ENCODE results near the gene OR52I1. TPM values are rescaled to one million over a fixed set of nuclear protein-coding genes. Genes with fewer than 3 reads are reported as not detected.
A peak's percentile ranks its signal among the peaks of the same experiment; 100 is the strongest.

The OR52I1 gene
- total RNA-seq, 3 donors from 2014 or later (not counting 1 experiment from before 2014, with no cell fraction given): not detected

DNA sequence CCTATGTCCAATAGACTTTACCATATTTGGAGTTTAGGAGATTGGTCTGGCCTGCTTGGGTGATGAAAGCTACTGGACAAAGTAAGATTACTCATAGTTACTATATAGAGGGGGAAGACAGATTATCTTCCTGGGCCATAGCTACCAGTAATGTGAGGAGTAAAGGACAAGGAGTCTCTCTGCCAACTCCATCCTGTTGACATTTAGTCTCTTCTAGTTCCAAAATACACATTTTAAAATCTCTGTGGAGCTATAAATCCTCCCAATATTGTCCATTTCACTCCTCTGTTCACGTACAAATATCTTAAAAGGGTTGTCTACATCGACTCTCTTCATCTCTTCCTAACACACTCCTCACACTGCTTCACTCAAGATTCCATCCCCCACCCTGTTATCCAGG, 42.3 kb downstream of the OR52I1 start:
- Mint-ChIP-seq H3K4me1 (no peaks in the 10 kb centered on the region), H3K36me3 (no peaks in the 10 kb centered on the region), H3K27me3 (ENCODE audit: low read depth in 2 of 2) (peaks cover under 1 to 5% of the 10 kb centered on the region in 2 donors), H3K27ac (no peak overlapping the region), H3K4me3 (no peak overlapping the region), H3K9me3 (no peaks in the 10 kb centered on the region)
- Histone ChIP-seq H3K4me1 (ENCODE audit: control insufficient read depth, insufficient read depth, low read length) (peaks cover 6% of the 10 kb centered on the region), H3K27me3 (ENCODE audit: control insufficient read depth, insufficient read depth, low read length) (no peaks in the 10 kb centered on the region), H3K4me3 (ENCODE audit: low read length) (no peak overlapping the region), H3K36me3 (ENCODE audit: control insufficient read depth, insufficient read depth, low read length) (no peaks in the 10 kb centered on the region), H3K9me3 (ENCODE audit: control insufficient read depth, insufficient read depth, low read length) (no peaks in the 10 kb centered on the region), H3K27ac (ENCODE audit: low read length) (no peak overlapping the region)
- TF ChIP-seq CTCF (IDR thresholded peaks at IDR 0.05): no peak
- intact Hi-C loops (cut with micrococcal nuclease): loop anchor here (2.0 kb wide), 1 partner anchor 1173 kb away; the partner anchor contains the start of gene OR52N2
- 90% methylated on average over 2 of the region's 2 CpGs for WGBS (ENCODE audit: insufficient coverage)
- DNase-seq (no peak), ATAC-seq (no peak)

GRCh38 chr11:4636962-4637661, 43.3 kb downstream of the OR52I1 start, which contains the start of gene OR51D1:
Gene OR51D1 (plus strand): TSS chr11:4637477. CDS start chr11:4639791, 2,314 bp downstream.
- H3K4me3 ChIP-seq (ENCODE audit: low read length): no peak within 1 kb of the TSS
- 35% methylated on average over 17 of the region's 21 CpGs for WGBS (ENCODE audit: insufficient coverage)
- DNase-seq (peak; percentile 57 to 82), ATAC-seq (peak; percentile 85 to 99 (median 97))
- H3K27ac ChIP-seq (ENCODE audit: low read length): no peak within 1 kb of the TSS
- Mint-ChIP-seq H3K27ac (no peak within 1 kb of the TSS), H3K27me3 (ENCODE audit: low read depth in 2 of 2) (peaks cover 0 to 4% of the 10 kb centered on the region in 2 donors), H3K36me3 (no peaks in the 10 kb centered on the region), H3K9me3 (no peaks in the 10 kb centered on the region), H3K4me3 (no peak within 1 kb of the TSS), H3K4me1 (no peaks in the 10 kb centered on the region)
- intact Hi-C loops (cut with micrococcal nuclease): loop anchor here (2.0 kb wide), 1 partner anchor 1172 kb away; the partner anchor contains the start of gene OR52N2
- H3K9me3 ChIP-seq (ENCODE audit: control insufficient read depth, insufficient read depth, low read length): no peaks in the 10 kb centered on the region
- H3K36me3 ChIP-seq (ENCODE audit: control insufficient read depth, insufficient read depth, low read length): no peaks in the 10 kb centered on the region
- peaks cover 6% of the 10 kb centered on the region for H3K4me1 ChIP-seq (ENCODE audit: control insufficient read depth, insufficient read depth, low read length)
- TF ChIP-seq CTCF (IDR thresholded peaks at IDR 0.05): peak; percentile 78
- no peaks in the 10 kb centered on the region for H3K27me3 ChIP-seq (ENCODE audit: control insufficient read depth, insufficient read depth, low read length)

DNA sequence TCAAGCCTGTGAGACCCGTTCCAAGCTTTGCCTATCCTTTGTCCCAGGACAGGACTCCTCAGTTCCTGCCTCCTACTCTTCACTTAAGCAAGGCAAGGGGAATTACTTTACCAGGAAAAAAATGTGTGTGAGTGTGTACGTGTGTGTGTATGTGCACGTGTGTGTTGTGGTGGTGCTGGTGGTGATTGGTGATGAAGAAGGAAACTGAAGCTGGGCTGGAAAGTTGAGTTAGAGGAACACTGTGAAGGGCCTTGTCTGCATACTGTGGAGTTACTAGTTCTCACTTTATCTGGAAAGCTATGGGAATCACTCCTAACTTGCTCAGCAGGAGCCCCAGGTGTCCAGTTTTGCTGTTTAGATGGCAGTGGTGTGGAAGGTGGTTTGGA, 43.8 kb downstream of the OR52I1 start:
- WGBS (ENCODE audit: insufficient coverage): 76% methylated on average over 3 of the region's 3 CpGs
- Histone ChIP-seq H3K9me3 (ENCODE audit: control insufficient read depth, insufficient read depth, low read length) (no peaks in the 10 kb centered on the region), H3K27ac (ENCODE audit: low read length) (no peak overlapping the region), H3K4me3 (ENCODE audit: low read length) (no peak overlapping the region), H3K4me1 (ENCODE audit: control insufficient read depth, insufficient read depth, low read length) (peaks cover 6% of the 10 kb centered on the region), H3K27me3 (ENCODE audit: control insufficient read depth, insufficient read depth, low read length) (no peaks in the 10 kb centered on the region), H3K36me3 (ENCODE audit: control insufficient read depth, insufficient read depth, low read length) (no peaks in the 10 kb centered on the region)
- H3K36me3 Mint-ChIP-seq: no peaks in the 10 kb centered on the region
- H3K9me3 Mint-ChIP-seq: no peaks in the 10 kb centered on the region
- intact Hi-C loops (cut with micrococcal nuclease): loop anchor here (2.0 kb wide), 1 partner anchor 1171 kb away; the partner anchor contains the start of gene OR52N2
- H3K27ac Mint-ChIP-seq: no peak overlapping the region
- TF ChIP-seq CTCF (IDR thresholded peaks at IDR 0.05): no peak
- no peak overlapping the region for H3K4me3 Mint-ChIP-seq
- no peaks in the 10 kb centered on the region for H3K4me1 Mint-ChIP-seq
- ATAC-seq (no peak), DNase-seq (peak in 1 of 2 donors; percentile 2)
- H3K27me3 Mint-ChIP-seq (ENCODE audit: low read depth in 2 of 2): peaks cover 0 to 4% of the 10 kb centered on the region in 2 donors
